Karpas-422 (cell line): ENCODE data around the gene UBE2O. TPM values are rescaled to one million over a fixed set of nuclear protein-coding genes. Genes with fewer than 3 reads are reported as not detected.

ENCODE experiments used
- DNase-seq: peaks from one replicate; pipeline ENCODE4 v3.0.0-alpha.2; 2015
- H2AFZ ChIP-seq: fragments of 200-600 bp; sonication (generic); 2 replicates; pipeline ENCODE4 v1.6.1; 2014; ENCODE audit warnings: antibody characterized with exemption, low read length, mixed read lengths
- H3K27ac ChIP-seq: fragments of 200-600 bp; sonication (generic); 2 replicates; pipeline ENCODE4 v1.5.1; 2014; ENCODE audit warnings: mild to moderate bottlenecking, low read length, moderate library complexity
- H3K27me3 ChIP-seq: fragments of 200-600 bp; sonication (generic); 2 replicates; pipeline ENCODE4 v1.6.1; 2014; ENCODE audit warnings: low read length, mixed read lengths
- H3K36me3 ChIP-seq: fragments of 200-600 bp; sonication (generic); 2 replicates; pipeline ENCODE4 v1.6.1; 2014; ENCODE audit warnings: low read length, mixed read lengths; ENCODE audit not compliant: insufficient read depth
- H3K4me1 ChIP-seq: fragments of 200-600 bp; sonication (generic); 2 replicates; pipeline ENCODE4 v1.6.1; 2014; ENCODE audit warnings: mild to moderate bottlenecking, low read length, mixed read lengths
- H3K4me2 ChIP-seq: fragments of 200-600 bp; sonication (generic); 2 replicates; pipeline ENCODE4 v1.6.1; 2014; ENCODE audit warnings: low read length, low read depth, mild to moderate bottlenecking; ENCODE audit not compliant: poor library complexity, severe bottlenecking
- H3K4me3 ChIP-seq: fragments of 200-600 bp; sonication (generic); 2 replicates; pipeline ENCODE4 v1.5.1; 2014; ENCODE audit warnings: mild to moderate bottlenecking, antibody characterized with exemption, low read length, mixed read lengths
- H3K79me2 ChIP-seq: fragments of 200-600 bp; sonication (generic); 2 replicates; pipeline ENCODE4 v1.6.1; 2014; ENCODE audit warnings: mild to moderate bottlenecking, low read length, mixed read lengths
- H3K9ac ChIP-seq: fragments of 200-600 bp; sonication (generic); 2 replicates; pipeline ENCODE4 v1.6.0; 2014; ENCODE audit warnings: low read length
- H3K9me2 ChIP-seq: fragments of 200-600 bp; sonication (generic), shearing (Covaris generic); replicated peaks from 2 replicates; pipeline ENCODE4 v1.6.0; 2014; ENCODE audit warnings: mild to moderate bottlenecking, low read length, moderate library complexity; ENCODE audit not compliant: insufficient read depth
- H3K9me3 ChIP-seq: fragments of 300-700, 200-600 bp; sonication (generic); 2 replicates; pipeline ENCODE4 v1.6.1; 2014; ENCODE audit warnings: low read length, mixed read lengths
- H4K20me1 ChIP-seq: fragments of 200-600 bp; sonication (generic); 2 replicates; pipeline ENCODE4 v1.6.1; 2014; ENCODE audit warnings: mild to moderate bottlenecking, antibody characterized with exemption, low read length, low read depth; ENCODE audit not compliant: insufficient read depth
- total RNA-seq: library from RNA; depleted of rRNA; stranded (reverse); fragments of >200 nt; shearing (Covaris generic); gene quantifications from 2 replicates; pipeline ENCODE4 v1.2.3, GENCODE V29; 2014; ENCODE audit warnings: low replicate concordance

The UBE2O gene
- total RNA-seq, 1 experiment from 2014 or later, result 10.5 TPM

GRCh38 chr17:76386966-76387765 lies 65.8 kb downstream of the UBE2O start:
- Histone ChIP-seq H3K4me2 (no peak overlapping the region), H4K20me1 (peaks cover 5% of the 10 kb centered on the region; the same call in 1 of the 2 replicates), H3K27me3 (no peaks in the 10 kb centered on the region)

GRCh38 chr17:76385892-76386786 lies 66.8 kb downstream of the UBE2O start:
- Histone ChIP-seq H3K9ac (peak overlapping the region; percentile 43; the same call in 1 of the 2 replicates), H3K9me3 (no peaks in the 10 kb centered on the region), H4K20me1 (peaks cover 5% of the 10 kb centered on the region; the same call in 1 of the 2 replicates), H3K4me2 (peak overlapping the region; percentile 41), H3K27ac (no peak overlapping the region), H3K4me3 (no peak overlapping the region; the same call in 1 of the 2 replicates), H3K4me1 (peaks cover 32% of the 10 kb centered on the region), H3K36me3 (no peaks in the 10 kb centered on the region), H3K79me2 (no peaks in the 10 kb centered on the region), H3K27me3 (no peaks in the 10 kb centered on the region), H3K9me2 (no peaks in the 10 kb centered on the region), H2AFZ (peak overlapping the region; percentile 43; the same call in 1 of the 2 replicates)
- peak; percentile 95 for DNase-seq

More at GRCh38 chr17:76386966-76387765, 65.8 kb downstream of the UBE2O start:
- Histone ChIP-seq H3K9ac (no peak overlapping the region), H3K9me3 (no peaks in the 10 kb centered on the region), H3K4me1 (peaks cover 32% of the 10 kb centered on the region), H2AFZ (no peak overlapping the region), H3K36me3 (no peaks in the 10 kb centered on the region), H3K9me2 (no peaks in the 10 kb centered on the region), H3K27ac (no peak overlapping the region), H3K79me2 (no peaks in the 10 kb centered on the region), H3K4me3 (no peak overlapping the region)
- peak; percentile 39 for DNase-seq

DNA sequence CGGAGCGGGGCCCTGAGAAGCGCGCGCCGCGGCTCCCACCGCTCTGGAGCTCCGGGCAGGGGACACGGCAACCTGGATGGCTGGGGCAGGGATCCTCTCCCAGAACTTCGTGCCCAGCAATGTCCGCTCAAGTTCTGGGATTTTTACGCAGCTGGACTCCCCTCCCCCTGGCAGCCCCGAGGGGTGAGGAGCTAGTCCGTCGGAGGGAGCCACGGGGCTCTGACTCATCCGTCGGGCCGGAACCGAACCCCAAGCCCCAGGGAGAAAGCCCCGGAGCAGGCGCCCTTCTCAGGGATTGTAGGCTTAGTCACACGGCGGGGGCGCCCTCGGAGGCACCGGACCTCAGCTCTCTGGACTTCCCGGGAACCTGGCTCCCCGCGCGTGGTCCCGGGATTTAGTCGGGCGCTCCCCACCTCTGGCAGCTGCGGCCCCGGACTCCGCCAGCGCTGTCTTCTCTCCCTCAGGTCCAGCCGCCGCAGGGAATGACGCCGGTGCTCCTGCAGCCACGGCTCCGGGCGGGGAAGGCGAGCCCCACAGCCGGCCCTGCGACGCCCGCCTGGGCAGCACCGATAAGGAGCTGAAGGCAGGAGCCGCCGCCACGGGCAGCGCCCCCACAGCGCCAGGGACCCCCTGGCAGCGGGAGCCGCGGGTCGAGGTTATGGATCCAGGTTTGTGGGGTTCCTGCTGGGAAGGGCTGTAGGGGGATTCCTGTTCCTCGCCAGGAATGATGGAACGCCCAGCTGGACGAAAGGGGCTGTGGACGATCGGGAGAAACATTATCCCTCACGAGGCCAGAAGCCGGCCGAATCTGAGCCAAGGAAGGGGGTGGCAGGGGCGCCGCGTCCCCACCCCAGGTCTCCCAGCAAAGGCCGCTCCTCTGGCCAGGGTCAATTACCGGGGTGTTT lies 67.7 kb downstream of the UBE2O start:
- 0 out of 2 replicates have a peak overlapping the region, but pooled peaks have one; percentile 62 for H3K9ac ChIP-seq
- no peaks in the 10 kb centered on the region for H3K36me3 ChIP-seq
- H3K9me3 ChIP-seq, result no peaks in the 10 kb centered on the region
- no peaks in the 10 kb centered on the region for H3K79me2 ChIP-seq
- no peak for DNase-seq
- peaks cover 32% of the 10 kb centered on the region for H3K4me1 ChIP-seq
- no peak overlapping the region for H3K27ac ChIP-seq
- H3K4me2 ChIP-seq, result peak overlapping the region; percentile 80
- no peaks in the 10 kb centered on the region for H3K9me2 ChIP-seq
- no peaks in the 10 kb centered on the region for H3K27me3 ChIP-seq
- H4K20me1 ChIP-seq, result peaks cover 5% of the 10 kb centered on the region; the same call in 1 of the 2 replicates
- H3K4me3 ChIP-seq, result peak overlapping the region; percentile 31; the same call in 1 of the 2 replicates
- no peak overlapping the region for H2AFZ ChIP-seq

- Histone ChIP-seq H3K4me2 (peak within 1 kb of the TSS; percentile 80), H3K9me3 (no peaks in the 10 kb centered on the region), H3K4me1 (peaks cover 32% of the 10 kb centered on the region), H3K27ac (no peak within 1 kb of the TSS), H4K20me1 (peaks cover 5% of the 10 kb centered on the region; the same call in 1 of the 2 replicates), H3K9me2 (no peaks in the 10 kb centered on the region), H3K4me3 (peak within 1 kb of the TSS; percentile 70), H3K9ac (peak within 1 kb of the TSS; percentile 62), H3K27me3 (no peaks in the 10 kb centered on the region), H3K36me3 (no peaks in the 10 kb centered on the region), H3K79me2 (no peaks in the 10 kb centered on the region), H2AFZ (peak within 1 kb of the TSS; percentile 89)
- peak; percentile 93 for DNase-seq
Measured at GRCh38 chr17:76384222-76384986, 68.5 kb downstream of the UBE2O start, which contains the start of gene SPHK1. Gene SPHK1, plus strand, starts transcription at chr17:76384609. Its CDS starts 1,036 bp downstream, at chr17:76385645.

- H3K9me3 ChIP-seq, result no peaks in the 10 kb centered on the region
- no peaks in the 10 kb centered on the region for H3K79me2 ChIP-seq
- H4K20me1 ChIP-seq, result peaks cover 5% of the 10 kb centered on the region; the same call in 1 of the 2 replicates
- peak overlapping the region; percentile 89 for H2AFZ ChIP-seq
- H3K9ac ChIP-seq, result peak overlapping the region; percentile 62
- H3K9me2 ChIP-seq, result no peaks in the 10 kb centered on the region
- H3K4me2 ChIP-seq, result peak overlapping the region; percentile 80
- no peak overlapping the region for H3K27ac ChIP-seq
- no peaks in the 10 kb centered on the region for H3K36me3 ChIP-seq
- peaks cover 32% of the 10 kb centered on the region for H3K4me1 ChIP-seq
- no peaks in the 10 kb centered on the region for H3K27me3 ChIP-seq
- DNase-seq, result peak; percentile 82
- H3K4me3 ChIP-seq, result peak overlapping the region; percentile 70
Measured at GRCh38 chr17:76383546-76384221, 69.3 kb downstream of the UBE2O start.

GRCh38 chr17:76382803-76383545 lies 70.0 kb downstream of the UBE2O start:
- Histone ChIP-seq H3K27ac (no peak overlapping the region), H3K4me2 (peak overlapping the region; percentile 80), H3K4me1 (peaks cover 32% of the 10 kb centered on the region), H4K20me1 (peaks cover 5% of the 10 kb centered on the region; the same call in 1 of the 2 replicates), H3K9ac (peak overlapping the region; percentile 62), H3K9me2 (no peaks in the 10 kb centered on the region), H3K4me3 (peak overlapping the region; percentile 70), H3K27me3 (no peaks in the 10 kb centered on the region), H3K36me3 (no peaks in the 10 kb centered on the region), H3K79me2 (no peaks in the 10 kb centered on the region), H2AFZ (peak overlapping the region; percentile 89; the same call in 1 of the 2 replicates), H3K9me3 (no peaks in the 10 kb centered on the region)
- peak; percentile 87 for DNase-seq
